KBM-7 (cell line): ENCODE results near the gene ATP9B.

Experiments used
- DNase-seq: peaks from one replicate; pipeline ENCODE4 v3.0.0-alpha.2; 2015
- in situ Hi-C: fragments of 300-500 bp; cut with MboI; formaldehyde crosslinking; loops from 2 replicates; pipeline ENCODE4 v1.14.3; 2020; ENCODE audit warnings: low sequenced_read_pairs, low pct_unique_long_range_greater_than_20kb, mixed read lengths

The ATP9B gene

DNA sequence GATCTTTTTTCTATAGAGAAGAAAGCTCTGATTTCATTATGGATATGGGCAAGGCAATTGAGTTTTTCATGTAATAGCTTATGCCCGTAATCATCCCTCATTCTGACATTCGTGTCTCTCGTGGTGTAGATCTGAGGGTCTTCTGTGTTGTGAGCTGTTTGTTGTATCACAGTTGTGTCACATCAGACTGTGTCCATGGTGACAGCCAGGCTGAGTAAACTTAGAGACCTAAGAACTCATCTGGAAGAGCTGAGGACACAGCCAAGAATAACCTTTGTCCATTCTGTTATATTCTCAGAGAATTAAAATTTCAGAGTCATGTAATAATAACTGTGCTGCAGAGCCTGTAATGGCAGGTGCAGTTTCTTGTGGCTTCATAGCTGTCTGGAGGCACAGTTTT is 116.5 kb downstream of the ATP9B start:
- in situ Hi-C loops = no loop called here
- DNase-seq = no peak

DNA sequence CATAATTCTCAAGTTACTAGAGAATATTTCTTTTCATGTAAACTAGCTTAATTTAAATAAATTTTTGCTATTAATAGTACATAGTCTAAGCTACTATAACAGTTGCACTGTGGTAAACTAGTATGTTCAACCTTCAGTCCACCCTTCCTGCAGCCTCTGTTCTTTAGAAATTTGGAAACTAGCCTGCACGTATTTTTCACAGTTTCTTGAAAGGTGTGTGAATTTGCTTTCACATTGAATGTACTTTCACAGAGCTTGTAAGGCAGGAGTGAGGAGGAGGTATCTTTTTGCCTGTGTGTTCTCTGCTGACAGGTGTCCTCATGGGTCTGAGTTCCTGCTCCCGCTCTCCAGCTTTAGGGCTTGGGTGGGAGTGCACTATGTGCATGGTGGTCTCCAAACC is 117.5 kb downstream of the ATP9B start:
- in situ Hi-C loops = no loop called here
- no peak for DNase-seq

DNA sequence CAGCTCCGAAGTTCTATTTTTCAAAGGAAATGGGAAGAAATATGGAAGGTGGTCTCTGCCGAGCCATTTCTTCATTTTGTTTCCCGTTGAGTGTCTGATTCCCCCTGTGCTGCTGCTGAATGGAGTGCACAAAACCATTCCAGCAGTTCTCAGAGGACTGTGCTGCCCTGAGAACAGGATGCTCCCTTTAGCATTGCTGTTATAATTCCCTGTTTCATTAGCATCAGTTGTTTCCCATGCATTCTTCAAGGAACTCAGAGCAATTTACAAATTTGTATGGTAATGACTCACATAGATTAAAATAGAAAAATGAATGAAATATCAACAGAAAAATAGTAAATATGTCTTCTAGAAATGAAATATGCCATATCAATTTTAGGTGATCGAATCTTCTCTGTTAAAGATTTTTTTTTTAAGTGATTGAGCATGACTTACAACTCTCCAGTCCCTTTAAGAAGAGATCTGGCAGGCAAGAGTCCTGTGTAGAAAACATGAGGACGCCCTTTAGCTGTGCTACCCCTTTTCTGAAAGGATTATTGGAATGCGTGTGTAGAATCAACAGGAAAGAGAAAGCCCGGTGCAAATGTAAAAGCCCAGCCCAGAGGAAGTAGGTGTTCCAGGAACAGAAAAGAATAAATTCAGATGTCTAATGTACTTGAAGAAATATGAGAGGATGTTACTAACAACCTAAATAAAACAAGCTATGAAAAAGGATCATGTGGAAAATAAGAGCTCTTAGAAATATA is 118.5 kb downstream of the ATP9B start:
- no peak for DNase-seq
- in situ Hi-C loops = no loop called here

- no peak for DNase-seq
- in situ Hi-C loops = no loop called here
Observed at GRCh38 chr18:79191418-79191817, 122.2 kb downstream of the ATP9B start.

- in situ Hi-C loops = no loop called here
- no peak for DNase-seq
Observed at GRCh38 chr18:79191956-79192355, 122.8 kb downstream of the ATP9B start.

- no peak for DNase-seq
- in situ Hi-C loops = no loop called here
Observed at GRCh38 chr18:79193826-79194225, 124.6 kb downstream of the ATP9B start.

GRCh38 chr18:79195716-79196683 is 126.8 kb downstream of the ATP9B start:
- in situ Hi-C loops = no loop called here
- DNase-seq = no peak

DNA sequence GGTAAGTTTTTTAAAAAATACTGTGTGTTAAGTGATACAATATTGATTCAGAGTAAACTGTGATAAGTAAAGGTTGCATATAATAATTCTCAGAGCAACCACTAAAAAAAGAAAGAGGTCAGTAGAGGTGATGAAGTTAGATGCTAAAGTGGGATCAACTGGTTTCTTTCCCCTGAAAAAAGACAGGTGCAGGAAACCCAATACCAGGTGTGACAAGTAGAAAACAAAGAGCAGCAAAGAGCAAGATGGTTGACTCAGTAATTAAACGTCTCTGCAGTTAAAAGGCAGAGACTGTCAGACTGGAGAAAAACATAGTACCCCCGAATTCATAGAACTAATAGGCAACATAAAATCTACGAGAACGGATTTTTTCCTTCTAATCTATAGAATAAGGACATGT is 128.3 kb downstream of the ATP9B start:
- DNase-seq = no peak
- in situ Hi-C loops = no loop called here

- no peak for DNase-seq
- in situ Hi-C loops = no loop called here
Observed at GRCh38 chr18:79199691-79200374, 130.6 kb downstream of the ATP9B start.

- in situ Hi-C loops = no loop called here
- DNase-seq = no peak
Observed at GRCh38 chr18:79200546-79201268, 131.5 kb downstream of the ATP9B start.

- in situ Hi-C loops = no loop called here
- DNase-seq = no peak
Observed at GRCh38 chr18:79203017-79203605, 133.9 kb downstream of the ATP9B start.

DNA sequence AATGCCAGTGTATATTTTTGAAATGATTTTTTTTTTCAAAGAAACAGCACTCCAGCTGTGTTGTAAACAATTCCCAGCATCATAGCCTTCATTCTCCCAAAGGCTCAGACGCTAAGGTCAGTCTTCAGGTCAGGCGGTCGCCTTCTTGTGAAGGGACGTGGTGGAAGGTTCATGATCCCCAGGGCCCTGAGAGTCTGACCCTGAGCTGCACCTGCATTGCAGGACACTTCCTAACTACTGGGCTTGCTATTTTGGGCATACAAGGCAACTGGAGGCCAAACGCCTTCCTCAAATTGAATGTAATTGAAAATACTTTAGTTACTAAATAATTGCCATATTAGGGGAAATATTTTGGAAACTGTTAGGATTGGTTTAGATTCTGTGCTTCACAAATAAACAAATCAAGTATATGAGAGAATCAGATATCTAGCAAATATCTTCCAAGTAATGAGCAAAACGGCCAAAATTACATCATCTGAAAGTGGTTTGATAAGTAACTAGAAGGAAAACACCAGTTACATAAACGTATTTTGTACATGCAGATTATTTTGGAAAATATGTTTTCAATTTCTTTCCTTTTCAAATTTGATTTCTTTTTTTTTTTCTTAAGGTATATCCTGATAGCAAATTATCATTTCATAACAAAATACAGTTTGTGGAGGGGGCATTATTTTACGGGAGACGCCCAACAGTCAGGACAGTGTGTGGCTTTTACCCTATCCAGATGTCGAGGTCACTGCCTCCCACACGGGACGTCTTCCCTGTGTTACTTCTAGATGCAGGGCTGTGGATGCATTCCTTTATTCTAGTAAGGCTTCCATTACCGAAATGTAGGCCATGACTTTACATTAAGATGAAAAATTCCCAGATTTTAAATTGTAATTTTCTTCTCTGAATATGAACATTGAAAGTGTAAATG is 136.0 kb downstream of the ATP9B start:
- DNase-seq = no peak
- in situ Hi-C loops = no loop called here

DNA sequence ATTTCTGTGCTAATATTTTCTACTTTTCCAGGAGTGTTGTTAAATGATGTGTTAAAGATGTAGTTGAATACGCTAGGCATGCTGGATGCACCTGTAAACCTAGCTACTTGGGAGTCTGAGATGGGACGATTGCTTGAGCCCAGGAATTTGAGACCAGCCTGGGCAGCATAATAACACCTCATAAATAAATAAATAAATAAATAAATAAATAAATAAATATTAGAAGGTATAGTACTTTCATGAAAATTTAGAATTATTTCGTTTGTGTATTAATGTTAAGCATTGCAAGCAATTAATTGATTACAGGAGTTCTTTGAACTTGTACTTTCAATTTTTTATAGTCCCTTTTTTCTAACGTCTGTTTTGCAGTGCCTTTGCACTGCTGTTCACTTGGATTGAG is 137.2 kb downstream of the ATP9B start:
- in situ Hi-C loops = no loop called here
- DNase-seq = no peak

- in situ Hi-C loops = no loop called here
- no peak for DNase-seq
Observed at GRCh38 chr18:79208906-79209305, 139.7 kb downstream of the ATP9B start.

GRCh38 chr18:79210002-79210910 is 141.1 kb downstream of the ATP9B start:
- no peak for DNase-seq
- in situ Hi-C loops = no loop called here

GRCh38 chr18:79211844-79212243 is 142.7 kb downstream of the ATP9B start:
- DNase-seq = no peak
- in situ Hi-C loops = no loop called here

DNA sequence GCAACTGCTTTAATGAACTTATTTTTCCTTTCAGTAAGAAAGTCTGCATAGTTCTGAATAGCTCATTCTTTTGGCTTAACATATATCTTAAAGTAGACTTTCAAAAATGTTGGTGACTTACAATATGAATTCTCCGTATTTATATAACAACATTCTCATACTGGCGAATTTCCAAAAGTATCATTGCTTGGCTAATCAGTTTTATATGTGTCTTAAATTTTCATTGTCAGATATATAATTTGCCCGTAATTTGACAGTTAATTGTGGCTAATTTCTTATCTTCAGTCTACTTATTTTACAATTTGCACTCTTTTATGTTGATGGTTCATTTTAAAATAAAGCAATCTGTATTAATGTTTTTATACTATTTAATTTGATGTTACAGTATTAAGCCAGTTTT is 144.9 kb downstream of the ATP9B start:
- DNase-seq = no peak
- in situ Hi-C loops = no loop called here
